LoVo (cell line): ENCODE results near the gene CD151.
A peak's percentile ranks its signal among the peaks of the same experiment; 100 is the strongest.

Experiments
- DNase-seq: peaks from one replicate; pipeline ENCODE4 v3.0.0-alpha.2; 2016; ENCODE audit warnings: low spot score

Gene CD151

GRCh38 chr11:829176-829846, 3.4 kb upstream of the CD151 start:
- no peak for DNase-seq

GRCh38 chr11:829847-830294, 2.9 kb upstream of the CD151 start:
- DNase-seq, result no peak

GRCh38 chr11:830295-831117, 2.2 kb upstream of the CD151 start:
- DNase-seq, result no peak

- DNase-seq, result no peak
These were observed 1.5 kb upstream of the CD151 start for GRCh38 chr11:831118-831864.

GRCh38 chr11:831961-832528, 707 bp upstream of the CD151 start:
- no peak for DNase-seq

- peak; percentile 51 for DNase-seq
These were observed 501 bp downstream of the CD151 start for GRCh38 chr11:833114-833791.

GRCh38 chr11:833849-834311, 1.1 kb downstream of the CD151 start:
- no peak for DNase-seq

GRCh38 chr11:834371-835316, 1.9 kb downstream of the CD151 start:
- no peak for DNase-seq

GRCh38 chr11:836274-836673, 3.5 kb downstream of the CD151 start:
- DNase-seq, result no peak

GRCh38 chr11:836700-837099, 3.9 kb downstream of the CD151 start:
- no peak for DNase-seq

- no peak for DNase-seq
These were observed 4.6 kb downstream of the CD151 start for GRCh38 chr11:837189-837989.

- no peak for DNase-seq
These were observed 5.2 kb downstream of the CD151 start for GRCh38 chr11:837990-838307.

GRCh38 chr11:838441-839279, 5.9 kb downstream of the CD151 start:
- no peak for DNase-seq

GRCh38 chr11:839280-839623, 6.5 kb downstream of the CD151 start:
- no peak for DNase-seq

GRCh38 chr11:839875-840617, 7.3 kb downstream of the CD151 start:
- no peak for DNase-seq

- no peak for DNase-seq
These were observed 9.2 kb downstream of the CD151 start for GRCh38 chr11:841981-842369.

GRCh38 chr11:842370-843002, 9.7 kb downstream of the CD151 start, which contains the start of the genes POLR2L and TSPAN4:
Gene POLR2L (minus strand): TSS chr11:842529. CDS start chr11:842508, 21 bp downstream.
Gene TSPAN4 (plus strand): TSS chr11:842852. CDS start chr11:850305, 7,453 bp downstream.
- peak; percentile 88 for DNase-seq
